Measurements from ENCODE around the gene ADGRA1.

GRCh38 chr10:133093291-133093690, 5.6 kb downstream of the ADGRA1 start:
- TF ChIP-seq CTCF (IDR thresholded peaks at IDR 0.05; ENCODE audit: low read length) (no peak), EZH2 (optimal IDR thresholded peaks at IDR 0.05; ENCODE audit: low read depth, low read length) (no peak)

Data from MM.1S (cell line).